HG03342 (cell line): ENCODE data around the gene MYBPC2.
A peak's percentile ranks its signal among the peaks of the same experiment; 100 is the strongest.
"Not testable (repeated sequence)": the region's sequence is repeated elsewhere in the genome, so short reads cannot be mapped to it uniquely, and the experiment has no call there.

Source experiments
- ATAC-seq: cut with Tn5 transposase; IDR thresholded peaks from one replicate; pipeline ENCODE4 v1.9.1; 2021; ENCODE audit warnings: mild to moderate bottlenecking, moderate library complexity; ENCODE audit not compliant: unreplicated experiment

The MYBPC2 gene

DNA sequence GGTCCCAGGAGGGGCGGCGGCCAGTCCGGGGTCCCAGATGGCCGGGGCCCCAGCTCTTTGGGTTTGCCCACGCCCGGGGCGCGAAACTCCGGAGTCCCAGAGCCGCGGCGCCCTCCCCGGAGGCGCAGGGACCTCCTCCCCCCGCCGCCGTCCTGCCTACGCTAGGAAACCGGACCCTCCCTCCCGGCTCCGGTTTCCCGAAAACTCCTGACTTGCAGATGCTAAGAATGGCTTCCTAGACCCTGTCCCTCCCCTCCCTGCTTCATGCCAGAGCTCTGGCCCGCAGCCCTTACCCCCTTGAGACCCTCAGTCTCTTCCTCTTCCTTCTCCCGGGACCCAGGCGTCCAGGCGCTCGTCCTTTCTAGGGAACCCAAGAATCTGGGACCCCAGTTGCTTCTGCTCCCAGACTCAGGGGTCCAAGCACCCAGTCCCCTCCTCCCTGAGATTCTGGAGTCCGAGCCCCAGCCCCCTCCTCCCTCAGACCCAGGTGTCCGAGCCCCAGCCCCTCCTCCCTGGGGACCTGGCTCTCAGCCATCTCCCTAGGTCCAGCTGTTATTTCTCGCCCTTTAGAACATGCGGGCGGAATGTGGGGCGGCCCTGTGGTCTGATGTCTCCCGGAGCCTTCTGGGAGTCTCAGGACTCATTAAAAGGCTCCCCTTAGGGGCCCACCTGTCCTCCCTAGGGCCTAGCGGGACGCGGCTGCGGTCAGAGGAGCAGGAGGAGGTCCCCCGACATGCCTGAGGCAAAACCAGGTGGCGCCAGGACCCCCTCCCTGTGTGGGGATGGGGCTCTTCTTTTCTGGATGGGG is at the start of gene MYBPC2:
Gene MYBPC2 (plus strand): TSS at position 672 of the 808 bp plus-strand sequence. CDS start 62 bp downstream, at position 734.
- ATAC-seq, result peak; percentile 2

DNA sequence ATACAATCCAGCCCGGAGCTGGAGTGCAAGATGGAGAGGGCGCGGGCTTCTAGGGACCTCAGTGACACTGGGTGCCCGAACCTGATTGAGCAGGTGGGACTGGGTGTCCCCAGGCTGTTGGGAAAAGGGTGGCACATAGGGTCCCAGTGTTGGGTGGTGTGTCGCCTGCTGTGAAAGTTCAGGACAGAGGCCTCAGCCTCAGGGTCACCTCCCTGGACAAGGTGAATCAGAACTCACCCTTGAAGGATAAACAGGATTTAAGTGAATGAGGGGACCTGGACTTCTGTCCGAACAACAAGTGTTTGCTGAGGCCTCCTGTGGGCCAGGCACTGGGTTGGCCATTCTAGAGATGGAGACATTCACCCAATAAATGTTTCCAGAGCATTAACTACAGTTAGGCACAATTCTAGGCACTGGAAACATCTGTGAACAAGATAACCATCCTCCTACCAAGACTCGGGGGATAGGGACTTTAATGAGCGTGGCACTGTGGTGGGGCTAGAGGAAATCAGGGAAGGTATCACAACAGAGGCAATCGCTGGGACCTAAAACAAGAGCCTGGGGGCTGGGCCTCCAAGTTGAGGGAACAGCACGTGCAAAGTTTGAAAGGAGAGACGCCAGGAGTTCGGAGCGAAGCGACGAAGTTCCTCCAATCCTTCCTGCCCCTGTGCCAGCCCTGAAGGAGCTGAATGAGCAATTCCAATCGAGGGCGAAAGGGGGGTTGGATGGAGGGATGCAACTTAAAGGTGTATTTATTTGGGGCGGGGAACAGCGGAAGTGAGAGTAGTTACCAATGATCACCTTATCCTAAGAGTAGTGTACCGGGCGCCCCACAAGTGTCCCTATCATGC is 49.5 kb upstream of the MYBPC2 start:
- no peak for ATAC-seq

DNA sequence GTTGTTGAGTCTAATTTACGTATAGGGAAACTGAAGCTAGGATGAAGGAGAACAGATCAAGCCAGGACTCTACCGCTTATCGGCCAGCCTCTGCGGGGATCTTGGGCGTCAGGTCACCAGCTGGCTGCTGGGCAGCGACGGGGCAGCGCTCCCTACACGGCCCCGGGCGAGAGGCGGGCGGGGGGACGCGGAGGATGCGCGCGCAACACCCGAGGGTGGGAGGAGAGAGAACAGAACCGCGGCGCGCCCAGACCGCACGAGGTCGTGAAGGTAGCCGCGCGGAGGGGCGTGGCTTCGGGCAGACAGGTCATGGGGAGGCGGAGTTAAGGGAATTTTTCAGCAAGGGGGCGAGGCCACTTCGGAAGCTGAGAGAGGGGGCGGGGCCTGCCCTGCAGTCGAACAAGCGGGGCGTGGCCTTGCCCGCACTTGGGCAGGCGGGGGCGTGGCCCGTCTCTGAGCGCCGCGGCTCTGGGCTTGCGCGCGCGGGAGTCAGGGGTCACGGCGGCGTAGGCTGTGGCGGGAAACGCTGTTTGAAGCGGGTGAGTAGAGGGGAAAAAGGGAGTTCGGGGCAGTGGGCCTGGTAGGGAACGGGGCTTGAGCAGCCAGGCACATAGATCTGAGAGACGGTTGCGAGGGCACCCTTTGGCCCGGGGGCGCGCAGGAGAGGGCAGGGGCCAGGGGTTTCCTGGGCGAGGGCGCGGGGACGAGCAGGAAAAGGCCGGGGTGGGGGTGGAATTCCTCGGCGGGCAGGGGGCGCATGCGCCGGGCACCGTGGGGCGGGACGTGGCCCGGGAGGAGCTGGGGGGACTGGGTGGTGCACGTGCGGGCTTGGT is 48.6 kb upstream of the MYBPC2 start, which contains the start of gene POLD1:
Gene POLD1 (plus strand): TSS at position 496 of the 833 bp plus-strand sequence. CDS start 14,505 bp downstream, outside the sequence.
- ATAC-seq, result peak; percentile 76

DNA sequence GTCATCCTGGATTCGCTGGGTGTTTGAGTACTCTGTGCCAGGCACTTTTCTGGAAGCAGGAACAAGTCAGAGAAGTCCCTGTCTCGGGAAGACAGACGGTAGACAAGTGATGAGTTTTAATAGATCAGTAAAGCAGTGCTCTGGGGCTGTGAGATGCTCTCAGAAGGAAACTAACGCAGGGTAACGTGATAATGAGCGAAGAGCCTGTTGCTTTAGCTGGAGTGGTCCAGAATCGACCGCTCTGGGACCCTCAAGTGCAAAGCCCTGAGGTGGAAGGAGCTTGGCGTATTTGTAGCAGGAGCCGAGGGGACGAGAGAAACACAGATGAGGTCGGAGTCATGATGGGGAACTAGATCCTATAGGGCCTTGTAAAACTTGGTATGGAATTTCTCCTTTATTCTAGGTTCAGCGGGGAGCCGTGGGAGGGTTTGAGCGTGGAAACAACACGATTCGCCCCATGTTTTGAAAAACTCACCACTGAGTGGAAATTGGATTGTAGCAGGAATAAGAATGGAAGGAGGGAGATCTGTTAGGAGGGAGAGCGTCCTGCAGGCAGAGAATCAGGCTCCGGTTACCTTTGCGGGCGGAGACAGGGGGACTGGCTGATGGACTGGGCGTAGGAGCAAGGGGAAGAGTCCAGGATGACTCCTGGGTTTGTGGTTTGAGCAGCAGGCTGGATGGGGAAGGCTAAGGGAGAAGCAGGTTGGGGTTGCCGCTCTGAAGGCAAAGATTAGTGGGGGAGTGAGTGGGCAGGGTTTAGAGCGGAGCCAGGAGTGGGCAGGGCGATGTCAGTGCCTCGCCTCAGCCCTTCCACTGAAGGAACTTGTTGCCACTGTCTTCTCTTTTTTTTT is 47.8 kb upstream of the MYBPC2 start:
- ATAC-seq, result no peak

DNA sequence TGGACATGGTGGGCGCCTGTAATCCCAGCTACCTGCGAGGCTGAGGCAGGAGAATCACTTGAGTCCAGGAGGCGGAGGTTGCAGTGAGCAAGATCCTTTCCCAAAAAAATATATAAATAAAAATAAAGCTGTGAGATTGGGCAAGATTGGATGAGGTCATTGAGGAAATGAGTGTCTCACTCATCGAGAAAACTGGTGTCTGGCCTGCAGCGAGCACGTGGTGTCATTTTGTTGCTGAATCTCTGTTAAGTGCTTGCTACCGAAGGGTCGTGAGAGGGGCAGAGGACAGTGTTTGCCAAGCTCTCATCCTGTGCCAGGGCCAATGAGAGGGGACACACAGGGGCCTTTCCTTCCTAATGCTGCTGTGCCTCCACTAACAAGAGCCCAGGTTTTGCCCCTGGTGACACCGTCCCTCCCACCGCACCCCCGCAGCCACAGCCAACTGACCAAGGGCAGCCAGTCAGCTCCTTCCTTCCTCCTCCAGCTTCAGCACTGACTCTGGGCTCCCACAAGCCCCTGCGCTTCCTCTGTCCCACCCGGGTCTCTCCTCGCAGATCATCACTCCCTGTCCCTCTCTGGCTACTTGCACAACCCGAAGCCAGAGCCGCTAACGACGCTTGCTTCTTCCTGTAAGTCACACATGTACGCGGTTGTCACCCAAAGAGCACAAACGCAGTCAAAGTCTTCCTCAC is 45.4 kb upstream of the MYBPC2 start:
- no peak for ATAC-seq

DNA sequence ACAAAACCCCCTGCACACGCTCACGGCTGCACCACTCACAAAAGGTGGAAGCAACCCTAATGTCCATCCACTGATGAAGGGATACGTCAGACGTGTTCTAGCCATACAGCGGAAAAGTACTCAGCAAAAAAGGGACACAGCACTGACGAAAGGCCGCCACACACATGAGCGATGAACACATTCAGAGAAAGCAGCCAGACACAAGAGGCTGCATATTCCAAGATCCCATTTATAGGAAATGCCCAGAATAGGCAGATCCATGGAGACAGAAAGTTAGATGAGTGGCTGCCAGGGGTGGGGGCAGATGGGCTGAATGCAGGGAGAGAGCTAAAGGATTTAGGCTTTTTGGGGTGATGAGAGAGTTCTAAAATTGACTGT is 44.8 kb upstream of the MYBPC2 start:
- no peak for ATAC-seq

DNA sequence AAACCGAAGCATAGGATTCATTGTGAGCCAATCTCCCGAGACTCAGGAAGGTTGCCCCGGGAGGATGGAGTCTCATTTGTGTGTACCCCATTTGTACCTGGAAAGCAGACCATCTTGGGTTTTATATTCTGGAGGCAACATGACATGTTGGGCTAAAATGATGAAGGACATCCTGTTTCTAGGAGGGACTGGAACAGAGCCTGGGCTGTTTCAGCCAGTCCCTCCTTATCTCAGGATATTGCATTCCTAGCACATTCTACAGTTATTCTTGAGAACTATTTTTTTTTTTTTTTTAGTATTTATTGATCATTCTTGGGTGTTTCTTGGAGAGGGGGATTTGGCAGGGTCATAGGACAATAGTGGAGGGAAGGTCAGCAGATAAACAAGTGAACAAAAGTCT is 42.4 kb upstream of the MYBPC2 start:
- ATAC-seq, result not testable (repeated sequence)

DNA sequence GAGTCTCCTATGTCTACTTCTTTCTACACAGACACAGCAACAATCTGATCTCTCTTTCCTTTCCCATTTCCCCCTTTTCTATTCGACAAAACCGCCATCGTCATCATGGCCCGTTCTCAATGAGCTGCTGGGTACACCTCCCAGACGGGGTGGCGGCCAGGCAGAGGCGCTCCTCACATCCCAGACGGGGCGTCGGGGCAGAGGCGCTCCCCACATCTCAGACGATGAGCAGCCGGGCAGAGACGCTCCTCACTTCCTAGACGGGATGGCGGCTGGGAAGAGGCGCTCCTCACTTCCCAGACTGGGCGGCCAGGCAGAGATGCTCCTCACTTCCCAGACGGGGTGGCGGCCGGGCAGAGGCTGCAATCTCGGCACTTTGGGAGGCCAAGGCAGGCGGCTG is 41.7 kb upstream of the MYBPC2 start:
- ATAC-seq, result not testable (repeated sequence)

DNA sequence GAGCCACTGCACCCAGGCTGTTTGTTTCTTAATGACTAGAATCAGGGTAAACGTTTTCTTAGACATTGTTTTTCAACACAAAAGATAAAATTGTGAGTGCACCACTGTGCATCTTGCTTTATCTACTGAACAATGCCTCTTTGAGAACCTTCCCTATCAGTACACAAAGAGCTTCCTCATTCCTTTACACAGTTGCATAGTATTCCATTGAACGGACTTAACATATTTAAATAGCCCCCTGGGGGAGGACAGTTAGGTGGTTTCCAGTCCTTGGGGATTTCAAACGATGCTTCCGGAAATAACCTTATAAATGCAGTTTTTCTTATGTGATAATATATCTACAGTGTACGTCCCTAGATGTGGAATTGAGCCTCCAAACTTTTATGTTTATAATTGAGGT is 39.9 kb upstream of the MYBPC2 start:
- no peak for ATAC-seq

DNA sequence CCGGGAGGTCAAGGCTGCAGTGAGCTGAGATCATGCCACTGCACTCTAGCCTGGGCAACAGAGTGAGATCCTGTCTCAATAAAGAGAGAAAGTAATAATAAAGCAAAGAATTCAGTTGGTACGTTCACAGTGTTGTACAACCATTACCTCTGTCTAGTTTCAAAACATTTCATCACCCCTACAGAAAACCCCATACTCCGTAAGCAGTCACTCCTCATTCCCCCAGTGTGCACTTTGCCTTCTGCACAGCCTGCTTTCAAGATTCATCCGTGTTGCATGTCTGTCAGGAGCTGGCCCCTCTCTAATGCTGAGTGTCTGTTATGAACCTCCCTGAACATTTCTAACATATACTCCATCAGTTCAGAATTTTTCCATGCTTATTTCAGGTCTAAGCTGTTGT is 39.1 kb upstream of the MYBPC2 start:
- ATAC-seq, result no peak

DNA sequence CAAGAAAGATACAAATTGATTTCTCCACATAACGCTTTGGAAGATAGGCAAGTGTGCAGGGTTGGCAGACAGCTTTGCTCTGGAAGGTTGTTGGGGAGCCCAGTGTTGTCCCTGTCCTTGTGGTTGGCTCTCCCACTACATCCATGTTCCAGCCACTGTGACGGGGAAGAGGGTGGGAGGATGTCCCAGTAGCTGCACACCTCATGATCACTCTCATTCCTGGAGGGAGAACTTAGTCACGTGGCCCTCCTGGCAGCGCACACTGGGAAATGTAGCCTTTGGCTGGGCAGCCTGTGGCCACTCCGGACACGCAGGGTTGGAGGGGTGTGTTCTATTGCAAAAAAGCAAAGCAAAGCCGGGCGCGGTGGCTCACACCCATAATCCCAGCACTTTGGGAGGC is 38.7 kb upstream of the MYBPC2 start:
- no peak for ATAC-seq

DNA sequence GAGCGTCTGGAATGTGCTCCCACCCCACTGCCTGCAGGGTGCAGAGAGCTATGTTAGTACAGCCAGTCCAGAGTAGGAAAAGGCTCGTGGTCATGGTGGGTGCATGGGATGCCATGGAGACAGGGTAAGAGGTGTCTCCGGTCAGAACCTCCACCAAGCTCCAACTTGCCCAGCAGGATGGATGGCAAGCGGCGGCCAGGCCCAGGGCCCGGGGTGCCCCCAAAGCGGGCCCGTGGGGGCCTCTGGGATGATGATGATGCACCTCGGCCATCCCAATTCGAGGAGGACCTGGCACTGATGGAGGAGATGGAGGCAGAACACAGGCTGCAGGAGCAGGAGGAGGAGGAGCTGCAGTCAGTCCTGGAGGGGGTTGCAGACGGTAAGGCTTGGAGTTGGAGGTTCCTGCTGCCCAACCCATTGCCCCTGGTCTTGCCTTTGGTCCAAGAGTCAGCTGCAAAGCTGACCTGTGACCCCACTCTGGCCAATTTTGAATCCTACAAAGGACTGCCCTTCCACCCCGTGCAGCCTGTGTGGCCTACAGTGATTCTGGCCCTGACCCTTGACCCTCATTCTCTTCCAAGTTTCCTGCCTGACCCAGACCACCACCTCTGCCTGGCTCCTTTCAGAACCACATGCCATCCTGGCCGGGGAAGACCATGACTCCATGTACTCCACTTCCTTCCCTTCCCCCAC is 33.9 kb upstream of the MYBPC2 start:
- no peak for ATAC-seq

DNA sequence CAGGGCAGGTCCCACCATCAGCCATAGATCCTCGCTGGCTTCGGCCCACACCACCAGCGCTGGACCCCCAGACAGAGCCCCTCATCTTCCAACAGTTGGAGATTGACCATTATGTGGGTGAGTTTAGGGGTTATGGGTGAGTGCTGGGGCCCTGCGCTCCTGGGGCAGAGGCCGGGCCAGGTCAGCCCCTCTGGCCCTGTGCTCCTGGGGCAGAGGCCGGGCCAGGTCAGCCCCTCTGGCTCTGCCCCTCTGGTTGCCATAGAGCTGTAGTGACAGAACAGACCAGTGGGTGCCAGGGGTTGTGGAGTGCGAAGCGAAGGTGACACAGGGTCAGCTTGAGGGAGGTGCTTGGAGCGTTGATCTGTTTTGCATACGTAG is 33.3 kb upstream of the MYBPC2 start:
- ATAC-seq, result no peak

DNA sequence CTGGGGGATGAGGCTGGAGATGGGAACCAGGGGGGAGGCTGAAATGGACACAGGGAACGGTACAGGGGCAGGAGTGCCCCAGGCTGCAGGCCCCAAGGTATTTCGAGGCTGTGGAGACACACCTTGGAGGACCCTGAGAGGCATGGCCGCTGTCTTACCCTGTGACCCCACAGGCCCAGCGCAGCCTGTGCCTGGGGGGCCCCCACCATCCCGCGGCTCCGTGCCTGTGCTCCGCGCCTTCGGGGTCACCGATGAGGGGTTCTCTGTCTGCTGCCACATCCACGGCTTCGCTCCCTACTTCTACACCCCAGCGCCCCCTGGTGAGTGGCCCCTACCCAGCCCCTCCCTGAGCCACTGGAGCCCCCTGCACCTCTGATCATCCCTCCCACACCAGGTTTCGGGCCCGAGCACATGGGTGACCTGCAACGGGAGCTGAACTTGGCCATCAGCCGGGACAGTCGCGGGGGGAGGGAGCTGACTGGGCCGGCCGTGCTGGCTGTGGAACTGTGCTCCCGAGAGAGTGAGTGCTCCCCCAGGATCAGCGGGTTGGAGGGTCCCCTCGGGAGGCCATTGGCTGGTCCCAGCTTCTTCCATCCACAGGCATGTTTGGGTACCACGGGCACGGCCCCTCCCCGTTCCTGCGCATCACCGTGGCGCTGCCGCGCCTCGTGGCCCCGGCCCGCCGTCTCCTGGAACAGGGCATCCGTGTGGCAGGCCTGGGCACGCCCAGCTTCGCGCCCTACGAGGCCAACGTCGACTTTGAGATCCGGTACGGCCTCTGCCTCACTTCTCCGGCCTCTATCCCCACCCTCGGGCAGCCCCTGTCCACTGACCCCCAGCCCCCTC is 30.9 kb upstream of the MYBPC2 start:
- no peak for ATAC-seq

DNA sequence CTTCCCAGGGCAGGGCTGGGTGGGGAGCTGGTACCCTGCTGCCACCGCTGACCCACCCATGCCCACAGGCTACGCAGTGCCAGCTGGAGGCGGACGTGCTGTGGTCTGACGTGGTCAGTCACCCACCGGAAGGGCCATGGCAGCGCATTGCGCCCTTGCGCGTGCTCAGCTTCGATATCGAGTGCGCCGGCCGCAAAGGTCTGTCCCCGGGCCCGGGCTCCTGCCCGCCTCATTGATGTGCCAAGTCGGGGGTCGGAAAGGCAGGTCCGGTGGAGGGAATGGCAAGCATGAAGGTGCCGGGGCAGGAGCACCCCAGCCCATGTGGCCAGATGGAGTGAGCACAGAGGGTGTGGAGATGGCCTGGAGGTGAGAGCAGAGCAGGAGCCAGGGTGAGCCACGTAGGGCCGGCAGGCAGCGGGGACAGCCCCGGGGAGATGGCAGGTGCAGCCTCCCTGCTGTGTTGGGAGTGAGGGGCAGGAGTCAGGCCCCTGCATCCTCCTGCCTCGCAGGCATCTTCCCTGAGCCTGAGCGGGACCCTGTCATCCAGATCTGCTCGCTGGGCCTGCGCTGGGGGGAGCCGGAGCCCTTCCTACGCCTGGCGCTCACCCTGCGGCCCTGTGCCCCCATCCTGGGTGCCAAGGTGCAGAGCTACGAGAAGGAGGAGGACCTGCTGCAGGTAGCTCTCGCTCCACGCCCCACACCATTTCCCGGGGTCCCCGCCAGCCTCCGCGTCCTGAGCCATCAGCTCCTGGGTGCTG is 30.0 kb upstream of the MYBPC2 start:
- no peak for ATAC-seq

DNA sequence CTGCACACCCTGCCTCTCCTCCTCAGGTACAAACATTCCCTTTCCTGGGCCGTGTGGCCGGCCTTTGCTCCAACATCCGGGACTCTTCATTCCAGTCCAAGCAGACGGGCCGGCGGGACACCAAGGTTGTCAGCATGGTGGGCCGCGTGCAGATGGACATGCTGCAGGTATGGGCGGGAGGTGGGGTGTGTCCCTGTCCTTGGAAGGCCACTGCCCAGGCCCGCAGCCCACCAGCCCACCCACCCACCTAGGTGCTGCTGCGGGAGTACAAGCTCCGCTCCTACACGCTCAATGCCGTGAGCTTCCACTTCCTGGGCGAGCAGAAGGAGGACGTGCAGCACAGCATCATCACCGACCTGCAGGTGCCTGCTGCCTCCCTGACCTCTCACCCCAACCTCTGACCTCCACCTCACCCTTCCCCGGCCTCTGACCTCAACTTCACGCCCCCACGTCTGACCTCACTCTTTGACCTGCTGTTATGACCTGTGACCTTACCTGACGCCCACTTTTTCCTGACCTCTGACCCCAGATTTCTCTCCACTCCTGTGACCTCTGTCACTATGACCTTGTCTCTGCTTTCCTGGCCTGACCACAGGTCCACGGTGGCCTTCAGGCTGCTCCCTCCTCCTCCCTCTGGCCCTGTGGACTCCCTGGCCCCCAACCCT is 26.4 kb upstream of the MYBPC2 start:
- no peak for ATAC-seq

DNA sequence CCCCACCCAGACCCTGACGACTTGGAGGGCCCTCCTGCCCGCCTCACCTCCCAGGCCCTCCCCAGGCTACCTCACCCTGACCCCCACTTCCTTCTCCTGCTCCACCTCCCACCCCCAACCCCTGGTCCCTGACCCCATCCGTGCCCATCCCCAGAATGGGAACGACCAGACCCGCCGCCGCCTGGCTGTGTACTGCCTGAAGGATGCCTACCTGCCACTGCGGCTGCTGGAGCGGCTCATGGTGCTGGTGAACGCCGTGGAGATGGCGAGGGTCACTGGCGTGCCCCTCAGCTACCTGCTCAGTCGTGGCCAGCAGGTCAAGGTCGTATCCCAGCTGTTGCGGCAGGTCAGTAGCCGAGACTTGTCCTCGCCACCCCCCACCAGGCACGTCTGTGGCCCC is 25.9 kb upstream of the MYBPC2 start:
- no peak for ATAC-seq
